MCF 10A (cell line): ENCODE measurements around the gene PDRG1. TPM values are rescaled to one million over a fixed set of nuclear protein-coding genes. Genes with fewer than 3 reads are reported as not detected.

Source experiments
- BruUV-seq: library from RNA; stranded (reverse); fragments of 400-500 nt; replicated peaks from 2 replicates; lab custom pipeline; 2021; lab: Mats Ljungman, UMichigan
- CTCF ChIA-PET: fragments of 300-600 bp; sonication (Branson Sonifier 250); formaldehyde crosslinking; extraction: SDS; loops from one replicate; lab custom pipeline; 2021; ENCODE audit warnings: antibody characterized with exemption, inconsistent platforms; lab: Yijun Ruan, JAX
- POLR2A ChIA-PET: fragments of 300-600, 350-650 bp; sonication (Branson Sonifier 250); formaldehyde crosslinking; extraction: SDS; loops from one replicate; lab custom pipeline; 2020; ENCODE audit warnings: antibody characterized with exemption, inconsistent platforms; lab: Yijun Ruan, JAX
- DNase-seq: peaks from one replicate; pipeline ENCODE4 v3.0.0-alpha.2; 2018; ENCODE audit not compliant: unreplicated experiment
- H3K27ac Mint-ChIP-seq: one replicate; pipeline ENCODE4 v1.8.0; 2022; ENCODE audit warnings: mild to moderate bottlenecking, low read depth, mixed read lengths; ENCODE audit not compliant: unreplicated experiment
- H3K27me3 Mint-ChIP-seq: one replicate; pipeline ENCODE4 v1.8.0; 2022; ENCODE audit warnings: mixed read lengths; ENCODE audit not compliant: insufficient read depth, unreplicated experiment
- H3K36me3 Mint-ChIP-seq: one replicate; pipeline ENCODE4 v1.8.0; 2022; ENCODE audit warnings: mild to moderate bottlenecking, moderate library complexity, mixed read lengths; ENCODE audit not compliant: insufficient read depth, unreplicated experiment
- H3K4me1 Mint-ChIP-seq: one replicate; pipeline ENCODE4 v1.8.0; 2022; ENCODE audit warnings: mixed read lengths; ENCODE audit not compliant: insufficient read depth, unreplicated experiment
- H3K4me3 Mint-ChIP-seq: one replicate; pipeline ENCODE4 v1.8.0; 2022; ENCODE audit warnings: mild to moderate bottlenecking, moderate library complexity, mixed read lengths; ENCODE audit not compliant: unreplicated experiment
- H3K9me3 Mint-ChIP-seq: one replicate; pipeline ENCODE4 v1.8.0; 2022; ENCODE audit warnings: mixed read lengths; ENCODE audit not compliant: unreplicated experiment
- intact Hi-C: fragments of 100-400 bp; cut with micrococcal nuclease; formaldehyde crosslinking; loops from 2 replicates; pipeline ENCODE4 v1.14.1; 2022
- total RNA-seq: library from RNA; stranded (reverse); gene quantifications from 2 replicates; pipeline ENCODE4 v1.2.3, GENCODE V29; 2022
- TF ChIP-seq, protein P1 (sequence below): fragments of 200-600 bp; IDR thresholded peaks from one replicate; pipeline ENCODE4 v1.8.0; 2022; ENCODE audit warnings: antibody characterized with exemption, mild to moderate bottlenecking; ENCODE audit not compliant: unreplicated experiment

PDRG1 gene
- total RNA-seq, 1 experiment from 2014 or later: 16.3 TPM

- POLR2A ChIA-PET: interaction anchor here (1.4 kb wide), 1 partner anchor 38 kb away, joined by 3 read pairs; the partner anchor contains the start of gene PDRG1
- intact Hi-C loops: no loop called here
- H3K27me3 Mint-ChIP-seq: peaks cover 21% of the 10 kb centered on the region
- H3K9me3 Mint-ChIP-seq: no peaks in the 10 kb centered on the region
- no peaks in the 10 kb centered on the region for H3K4me1 Mint-ChIP-seq
- TF ChIP-seq, protein P1, sequence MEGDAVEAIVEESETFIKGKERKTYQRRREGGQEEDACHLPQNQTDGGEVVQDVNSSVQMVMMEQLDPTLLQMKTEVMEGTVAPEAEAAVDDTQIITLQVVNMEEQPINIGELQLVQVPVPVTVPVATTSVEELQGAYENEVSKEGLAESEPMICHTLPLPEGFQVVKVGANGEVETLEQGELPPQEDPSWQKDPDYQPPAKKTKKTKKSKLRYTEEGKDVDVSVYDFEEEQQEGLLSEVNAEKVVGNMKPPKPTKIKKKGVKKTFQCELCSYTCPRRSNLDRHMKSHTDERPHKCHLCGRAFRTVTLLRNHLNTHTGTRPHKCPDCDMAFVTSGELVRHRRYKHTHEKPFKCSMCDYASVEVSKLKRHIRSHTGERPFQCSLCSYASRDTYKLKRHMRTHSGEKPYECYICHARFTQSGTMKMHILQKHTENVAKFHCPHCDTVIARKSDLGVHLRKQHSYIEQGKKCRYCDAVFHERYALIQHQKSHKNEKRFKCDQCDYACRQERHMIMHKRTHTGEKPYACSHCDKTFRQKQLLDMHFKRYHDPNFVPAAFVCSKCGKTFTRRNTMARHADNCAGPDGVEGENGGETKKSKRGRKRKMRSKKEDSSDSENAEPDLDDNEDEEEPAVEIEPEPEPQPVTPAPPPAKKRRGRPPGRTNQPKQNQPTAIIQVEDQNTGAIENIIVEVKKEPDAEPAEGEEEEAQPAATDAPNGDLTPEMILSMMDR: no peak
- no peaks in the 10 kb centered on the region for H3K36me3 Mint-ChIP-seq
- no peak overlapping the region for H3K4me3 Mint-ChIP-seq
- no peak for DNase-seq
- H3K27ac Mint-ChIP-seq: no peak overlapping the region
- CTCF ChIA-PET: interaction anchor here (1.2 to 1.8 kb wide), 2 partner anchors 27 to 38 kb away, joined by 3 to 10 read pairs; partner anchors contain the start of gene PDRG1
- BruUV-seq: no TSS peak
Measured at GRCh38 chr20:31914170-31914569, 37.7 kb downstream of the PDRG1 start.

GRCh38 chr20:31913431-31914157 is 38.3 kb downstream of the PDRG1 start:
- TF ChIP-seq, protein P1: no peak
- ChIA-PET POLR2A (interaction anchor here (1.4 kb wide), 1 partner anchor 38 kb away, joined by 3 read pairs; the partner anchor contains the start of gene PDRG1), CTCF (interaction anchor here (0.6 to 1.8 kb wide), 4 partner anchors 9 to 280 kb away, joined by 3 to 10 read pairs (median 3); partner anchors contain the start of gene PDRG1)
- no peaks in the 10 kb centered on the region for H3K9me3 Mint-ChIP-seq
- intact Hi-C loops: no loop called here
- no peaks in the 10 kb centered on the region for H3K36me3 Mint-ChIP-seq
- H3K4me1 Mint-ChIP-seq: no peaks in the 10 kb centered on the region
- peaks cover 22% of the 10 kb centered on the region for H3K27me3 Mint-ChIP-seq
- no peak for DNase-seq
- no TSS peak for BruUV-seq
- H3K4me3 Mint-ChIP-seq: no peak overlapping the region
- no peak overlapping the region for H3K27ac Mint-ChIP-seq

GRCh38 chr20:31910071-31910803 is 41.6 kb downstream of the PDRG1 start:
- intact Hi-C loops: no loop called here
- H3K27ac Mint-ChIP-seq: no peak overlapping the region

More at GRCh38 chr20:31910071-31910803, 41.6 kb downstream of the PDRG1 start:
- H3K4me1 Mint-ChIP-seq: no peaks in the 10 kb centered on the region
- TF ChIP-seq, protein P1: no peak
- DNase-seq: no peak
- H3K9me3 Mint-ChIP-seq: no peaks in the 10 kb centered on the region
- H3K27me3 Mint-ChIP-seq: peaks cover 11% of the 10 kb centered on the region
- POLR2A ChIA-PET: no interaction called here
- no peak overlapping the region for H3K4me3 Mint-ChIP-seq
- CTCF ChIA-PET: interaction anchor here (1.2 kb wide), 1 partner anchor 87 kb away, joined by 3 read pairs; no protein-coding TSS in a partner anchor
- no peaks in the 10 kb centered on the region for H3K36me3 Mint-ChIP-seq
- BruUV-seq: no TSS peak
